Measurements from ENCODE around the gene KNG1.

The KNG1 gene

DNA sequence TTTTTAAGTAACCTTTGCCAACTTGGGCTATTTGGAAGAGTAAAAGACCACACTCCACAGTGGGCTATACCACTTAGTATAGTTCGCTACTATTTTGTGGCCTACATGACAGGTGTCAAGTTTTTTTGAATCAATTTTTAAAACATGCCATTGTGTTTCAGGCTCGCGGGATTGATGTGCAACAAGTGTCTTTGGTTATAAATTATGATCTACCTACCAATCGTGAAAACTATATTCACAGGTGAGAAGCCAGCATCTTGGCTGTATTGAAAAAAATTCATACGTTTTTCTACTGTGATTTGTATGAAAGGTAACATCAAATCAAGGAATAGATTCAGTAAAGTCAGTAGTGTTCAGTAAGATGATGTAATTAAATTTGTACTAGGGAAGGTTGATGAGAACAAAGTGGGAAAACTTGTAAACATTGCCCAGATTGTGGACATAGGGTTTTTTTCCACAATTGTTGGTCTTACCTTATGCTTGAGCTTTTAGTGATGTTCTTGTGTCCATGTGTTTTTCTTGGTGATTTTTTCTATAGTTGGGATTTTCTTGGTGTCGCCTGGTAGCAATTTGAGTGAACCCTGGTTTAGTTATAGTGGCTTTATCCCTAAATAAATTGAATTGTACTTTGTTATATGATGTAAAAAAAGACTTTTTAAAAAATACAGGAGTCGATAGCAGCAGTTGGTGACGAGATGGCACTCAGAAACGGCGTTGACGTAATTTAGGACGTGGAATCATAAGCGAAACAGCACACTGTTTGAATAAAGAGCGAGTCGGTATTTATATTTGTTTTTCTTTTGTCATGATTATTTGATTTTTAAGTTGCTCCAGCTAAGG, 70.7 kb downstream of the KNG1 start:
- no peak for DNase-seq (ENCODE audit: low read depth)
- peak overlapping the region; percentile 99 for H3K4me3 ChIP-seq (ENCODE audit: low read depth, low read length)
- TF ChIP-seq, protein P1, sequence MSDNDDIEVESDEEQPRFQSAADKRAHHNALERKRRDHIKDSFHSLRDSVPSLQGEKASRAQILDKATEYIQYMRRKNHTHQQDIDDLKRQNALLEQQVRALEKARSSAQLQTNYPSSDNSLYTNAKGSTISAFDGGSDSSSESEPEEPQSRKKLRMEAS (IDR thresholded peaks at IDR 0.05; ENCODE audit: low read depth, low read length) = no peak
- no peak for TF ChIP-seq MYC (IDR thresholded peaks at IDR 0.05; ENCODE audit: low read depth, low read length)
- no peak for TF ChIP-seq POLR2A (IDR thresholded peaks at IDR 0.05; ENCODE audit: extremely low read depth, insufficient read length)
- TF ChIP-seq, protein P2, sequence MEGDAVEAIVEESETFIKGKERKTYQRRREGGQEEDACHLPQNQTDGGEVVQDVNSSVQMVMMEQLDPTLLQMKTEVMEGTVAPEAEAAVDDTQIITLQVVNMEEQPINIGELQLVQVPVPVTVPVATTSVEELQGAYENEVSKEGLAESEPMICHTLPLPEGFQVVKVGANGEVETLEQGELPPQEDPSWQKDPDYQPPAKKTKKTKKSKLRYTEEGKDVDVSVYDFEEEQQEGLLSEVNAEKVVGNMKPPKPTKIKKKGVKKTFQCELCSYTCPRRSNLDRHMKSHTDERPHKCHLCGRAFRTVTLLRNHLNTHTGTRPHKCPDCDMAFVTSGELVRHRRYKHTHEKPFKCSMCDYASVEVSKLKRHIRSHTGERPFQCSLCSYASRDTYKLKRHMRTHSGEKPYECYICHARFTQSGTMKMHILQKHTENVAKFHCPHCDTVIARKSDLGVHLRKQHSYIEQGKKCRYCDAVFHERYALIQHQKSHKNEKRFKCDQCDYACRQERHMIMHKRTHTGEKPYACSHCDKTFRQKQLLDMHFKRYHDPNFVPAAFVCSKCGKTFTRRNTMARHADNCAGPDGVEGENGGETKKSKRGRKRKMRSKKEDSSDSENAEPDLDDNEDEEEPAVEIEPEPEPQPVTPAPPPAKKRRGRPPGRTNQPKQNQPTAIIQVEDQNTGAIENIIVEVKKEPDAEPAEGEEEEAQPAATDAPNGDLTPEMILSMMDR (IDR thresholded peaks at IDR 0.05; ENCODE audit: low read depth, low read length) = no peak

DNA sequence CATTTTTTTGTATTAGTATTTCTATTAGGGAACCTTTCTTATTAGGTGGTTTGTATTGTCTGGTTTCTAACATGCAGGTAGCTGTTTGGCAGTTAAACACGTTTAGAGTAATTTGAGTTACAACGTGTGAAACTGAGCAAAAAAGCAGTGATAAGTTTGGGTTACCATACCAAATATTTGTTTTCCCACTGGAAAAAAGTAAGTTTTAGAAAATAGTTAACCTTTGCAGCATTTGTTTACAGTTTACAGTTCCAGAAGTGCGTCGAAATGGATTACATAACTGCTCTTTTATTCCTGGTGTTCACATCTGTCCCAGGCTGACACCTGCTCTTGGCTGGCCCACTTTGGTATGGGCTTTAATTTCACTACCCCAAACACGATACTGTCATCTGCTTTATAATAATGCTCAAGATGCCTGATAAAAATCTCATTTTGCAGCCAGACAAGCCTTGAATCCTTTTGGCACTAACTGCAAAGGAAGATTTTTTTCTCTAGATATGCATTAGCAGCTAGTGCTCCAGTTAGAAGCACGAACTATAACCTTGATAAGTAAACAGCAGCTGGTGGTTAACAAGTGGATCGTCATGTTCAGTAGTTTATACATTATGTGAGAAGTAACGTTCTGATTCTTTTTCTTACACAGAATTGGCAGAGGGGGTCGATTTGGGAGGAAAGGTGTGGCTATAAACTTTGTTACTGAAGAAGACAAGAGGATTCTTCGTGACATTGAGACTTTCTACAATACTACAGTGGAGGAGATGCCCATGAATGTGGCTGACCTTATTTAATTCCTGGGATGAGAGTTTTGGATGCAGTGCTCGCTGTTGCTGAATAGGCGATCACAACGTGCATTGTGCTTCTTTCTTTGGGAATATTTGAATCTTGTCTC, 71.6 kb downstream of the KNG1 start:
- TF ChIP-seq, protein P1 (IDR thresholded peaks at IDR 0.05; ENCODE audit: low read depth, low read length) = no peak
- TF ChIP-seq MYC (IDR thresholded peaks at IDR 0.05; ENCODE audit: low read depth, low read length) (no peak), POLR2A (IDR thresholded peaks at IDR 0.05; ENCODE audit: extremely low read depth, insufficient read length) (no peak)
- TF ChIP-seq, protein P2 (IDR thresholded peaks at IDR 0.05; ENCODE audit: low read depth, low read length) = no peak
- DNase-seq (ENCODE audit: low read depth) = no peak
- H3K4me3 ChIP-seq (ENCODE audit: low read depth, low read length) = peak overlapping the region; percentile 99

DNA sequence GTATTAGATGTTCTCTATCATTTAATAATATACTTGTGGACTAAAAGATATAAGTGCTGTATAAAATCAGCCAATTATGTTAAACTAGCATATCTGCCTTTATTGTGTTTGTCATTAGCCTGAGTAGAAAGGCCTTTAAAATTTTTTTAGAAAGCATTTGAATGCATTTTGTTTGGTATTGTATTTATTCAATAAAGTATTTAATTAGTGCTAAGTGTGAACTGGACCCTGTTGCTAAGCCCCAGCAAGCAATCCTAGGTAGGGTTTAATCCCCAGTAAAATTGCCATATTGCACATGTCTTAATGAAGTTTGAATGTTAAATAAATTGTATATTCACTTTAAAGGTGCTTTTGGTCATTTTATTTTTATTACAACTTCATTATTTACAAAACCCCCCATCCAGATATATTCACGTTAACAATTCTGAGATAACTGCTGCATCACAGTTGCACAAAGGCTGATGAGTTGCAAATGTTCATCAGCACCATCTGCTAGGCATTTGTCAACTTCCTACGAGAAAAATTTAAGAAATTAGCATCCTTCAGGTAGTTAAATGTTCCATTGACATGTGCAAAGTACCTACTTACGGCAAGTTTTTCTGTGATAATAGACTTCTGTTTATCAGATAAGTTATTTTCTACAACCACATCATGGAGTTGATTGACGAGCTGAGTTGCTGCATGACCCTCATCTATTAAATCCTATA, 72.5 kb downstream of the KNG1 start:
- TF ChIP-seq POLR2A (IDR thresholded peaks at IDR 0.05; ENCODE audit: extremely low read depth, insufficient read length) (no peak), MYC (IDR thresholded peaks at IDR 0.05; ENCODE audit: low read depth, low read length) (no peak)
- TF ChIP-seq, protein P1 (IDR thresholded peaks at IDR 0.05; ENCODE audit: low read depth, low read length) = no peak
- TF ChIP-seq, protein P2 (IDR thresholded peaks at IDR 0.05; ENCODE audit: low read depth, low read length) = no peak
- DNase-seq (ENCODE audit: low read depth) = peak; percentile 50
- H3K4me3 ChIP-seq (ENCODE audit: low read depth, low read length) = no peak overlapping the region

DNA sequence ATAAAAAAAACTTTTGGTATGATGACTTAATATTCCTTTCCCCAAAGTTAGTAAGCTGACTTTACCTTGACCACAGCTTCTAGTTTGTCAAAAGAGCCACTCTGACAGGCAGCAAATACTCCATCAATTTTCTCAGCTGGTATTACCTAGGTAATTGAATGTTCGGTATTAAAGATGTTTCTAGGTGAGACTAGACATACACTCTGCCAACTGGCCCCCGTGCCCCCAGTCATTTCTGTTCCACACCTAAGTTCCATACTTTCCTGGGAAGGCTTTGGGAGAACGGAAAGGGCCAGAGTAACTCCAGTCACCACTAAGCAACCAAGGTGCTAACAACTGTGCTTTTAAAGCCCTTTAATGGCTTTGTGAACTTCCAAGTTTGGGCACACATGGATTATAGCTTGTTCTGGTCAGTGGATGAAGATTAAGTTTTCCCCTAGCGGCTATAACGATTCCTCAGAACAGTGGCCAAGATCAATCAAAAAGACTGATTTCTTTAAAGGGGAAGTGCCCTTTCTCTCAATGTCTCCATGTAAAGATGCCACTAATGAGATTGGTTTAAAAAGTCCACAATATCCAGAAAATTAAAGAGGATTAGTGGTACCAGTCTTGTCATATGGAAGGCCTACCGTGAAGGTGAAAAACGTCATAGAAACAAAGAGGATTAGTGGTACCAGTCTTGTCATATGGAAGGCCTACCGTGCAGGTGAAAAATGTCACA, 73.3 kb downstream of the KNG1 start:
- TF ChIP-seq, protein P1 (IDR thresholded peaks at IDR 0.05; ENCODE audit: low read depth, low read length) = no peak
- TF ChIP-seq, protein P2 (IDR thresholded peaks at IDR 0.05; ENCODE audit: low read depth, low read length) = no peak
- no peak for TF ChIP-seq MYC (IDR thresholded peaks at IDR 0.05; ENCODE audit: low read depth, low read length)
- TF ChIP-seq POLR2A (IDR thresholded peaks at IDR 0.05; ENCODE audit: extremely low read depth, insufficient read length) = peak; percentile 27
- peak; percentile 64 for DNase-seq (ENCODE audit: low read depth)
- no peak overlapping the region for H3K4me3 ChIP-seq (ENCODE audit: low read depth, low read length)
